Measurements from ENCODE around the gene SC5D.

The SC5D gene

GRCh38 chr11:121356357-121356756 lies 63.8 kb downstream of the SC5D start:
- no peak for DNase-seq (ENCODE audit: low read depth in 2 of 2)

Data from stimulated activated CD4-positive, alpha-beta T cell treated with anti-CD3 and anti-CD28 coated beads, Interleukin-4, amount 100 ng/mL, for 48 hours (primary cell).